ENCODE data around the gene TBC1D14.

Gene TBC1D14

GRCh38 chr4:7045553-7045952 lies 135.9 kb downstream of the TBC1D14 start:
- no peaks in the 10 kb centered on the region for H3K9me3 Mint-ChIP-seq
- H3K27ac Mint-ChIP-seq: peak overlapping the region; percentile 65
- peaks cover 12% of the 10 kb centered on the region for H3K36me3 Mint-ChIP-seq (ENCODE audit: low read depth)
- H3K27me3 Mint-ChIP-seq (ENCODE audit: low read depth): no peaks in the 10 kb centered on the region
- H3K4me3 Mint-ChIP-seq: peak overlapping the region; percentile 74
- H3K4me1 Mint-ChIP-seq (ENCODE audit: low read depth): peaks cover 42% of the 10 kb centered on the region

GRCh38 chr4:7045961-7046921 lies 136.6 kb downstream of the TBC1D14 start:
- Mint-ChIP-seq H3K27me3 (ENCODE audit: low read depth) (no peaks in the 10 kb centered on the region), H3K4me3 (no peak overlapping the region), H3K27ac (no peak overlapping the region), H3K36me3 (ENCODE audit: low read depth) (peaks cover 12% of the 10 kb centered on the region), H3K4me1 (ENCODE audit: low read depth) (peaks cover 42% of the 10 kb centered on the region), H3K9me3 (no peaks in the 10 kb centered on the region)

- Mint-ChIP-seq H3K36me3 (ENCODE audit: low read depth) (peaks cover 12% of the 10 kb centered on the region), H3K9me3 (no peaks in the 10 kb centered on the region), H3K27me3 (ENCODE audit: low read depth) (no peaks in the 10 kb centered on the region), H3K4me3 (no peak overlapping the region), H3K27ac (no peak overlapping the region), H3K4me1 (ENCODE audit: low read depth) (peaks cover 36% of the 10 kb centered on the region)
These were observed 137.3 kb downstream of the TBC1D14 start for GRCh38 chr4:7046971-7047370.

GRCh38 chr4:7048642-7049041 lies 139.0 kb downstream of the TBC1D14 start:
- no peaks in the 10 kb centered on the region for H3K9me3 Mint-ChIP-seq
- no peaks in the 10 kb centered on the region for H3K27me3 Mint-ChIP-seq (ENCODE audit: low read depth)
- no peak overlapping the region for H3K4me3 Mint-ChIP-seq
- no peak overlapping the region for H3K27ac Mint-ChIP-seq
- peaks cover 12% of the 10 kb centered on the region for H3K36me3 Mint-ChIP-seq (ENCODE audit: low read depth)
- peaks cover 40% of the 10 kb centered on the region for H3K4me1 Mint-ChIP-seq (ENCODE audit: low read depth)

- Mint-ChIP-seq H3K27me3 (ENCODE audit: low read depth) (no peaks in the 10 kb centered on the region), H3K36me3 (ENCODE audit: low read depth) (peaks cover 19% of the 10 kb centered on the region), H3K4me3 (no peak overlapping the region), H3K4me1 (ENCODE audit: low read depth) (peaks cover 43% of the 10 kb centered on the region), H3K9me3 (no peaks in the 10 kb centered on the region), H3K27ac (no peak overlapping the region)
These were observed 139.7 kb downstream of the TBC1D14 start for GRCh38 chr4:7049295-7049694.

GRCh38 chr4:7049739-7050138 lies 140.1 kb downstream of the TBC1D14 start:
- Mint-ChIP-seq H3K27ac (no peak overlapping the region), H3K36me3 (ENCODE audit: low read depth) (peaks cover 22% of the 10 kb centered on the region), H3K4me3 (no peak overlapping the region), H3K9me3 (no peaks in the 10 kb centered on the region), H3K4me1 (ENCODE audit: low read depth) (peaks cover 38% of the 10 kb centered on the region), H3K27me3 (ENCODE audit: low read depth) (no peaks in the 10 kb centered on the region)

GRCh38 chr4:7050481-7051143 lies 141.0 kb downstream of the TBC1D14 start:
- Mint-ChIP-seq H3K27me3 (ENCODE audit: low read depth) (no peaks in the 10 kb centered on the region), H3K27ac (no peak overlapping the region), H3K9me3 (no peaks in the 10 kb centered on the region), H3K4me3 (no peak overlapping the region), H3K36me3 (ENCODE audit: low read depth) (peaks cover 15% of the 10 kb centered on the region), H3K4me1 (ENCODE audit: low read depth) (peaks cover 30% of the 10 kb centered on the region)

DNA sequence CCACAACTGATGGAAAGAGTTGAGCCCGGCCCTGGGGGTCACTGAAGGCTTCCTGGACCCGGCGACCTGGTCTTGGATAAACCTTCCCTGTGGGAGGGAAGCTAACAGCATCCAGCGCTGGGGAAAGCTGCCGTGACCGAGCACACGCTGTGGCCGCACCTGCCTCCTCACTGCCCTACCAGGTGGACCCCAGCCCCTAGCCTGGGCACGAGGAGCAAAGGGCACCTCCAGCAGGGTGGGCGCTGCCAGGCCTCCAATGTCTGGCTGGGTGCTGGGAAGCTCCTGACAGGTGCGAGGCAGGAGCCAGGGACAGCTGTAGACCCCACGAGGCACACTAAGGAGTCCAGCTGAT lies 141.5 kb downstream of the TBC1D14 start:
- no peaks in the 10 kb centered on the region for H3K27me3 Mint-ChIP-seq (ENCODE audit: low read depth)
- no peaks in the 10 kb centered on the region for H3K9me3 Mint-ChIP-seq
- no peak overlapping the region for H3K27ac Mint-ChIP-seq
- peaks cover 14% of the 10 kb centered on the region for H3K36me3 Mint-ChIP-seq (ENCODE audit: low read depth)
- H3K4me1 Mint-ChIP-seq (ENCODE audit: low read depth): peaks cover 27% of the 10 kb centered on the region
- no peak overlapping the region for H3K4me3 Mint-ChIP-seq

- no peaks in the 10 kb centered on the region for H3K9me3 Mint-ChIP-seq
- no peak overlapping the region for H3K27ac Mint-ChIP-seq
- H3K4me1 Mint-ChIP-seq (ENCODE audit: low read depth): peaks cover 19% of the 10 kb centered on the region
- no peaks in the 10 kb centered on the region for H3K27me3 Mint-ChIP-seq (ENCODE audit: low read depth)
- peaks cover 12% of the 10 kb centered on the region for H3K36me3 Mint-ChIP-seq (ENCODE audit: low read depth)
- H3K4me3 Mint-ChIP-seq: no peak overlapping the region
These were observed 142.3 kb downstream of the TBC1D14 start for GRCh38 chr4:7051905-7052304.

DNA sequence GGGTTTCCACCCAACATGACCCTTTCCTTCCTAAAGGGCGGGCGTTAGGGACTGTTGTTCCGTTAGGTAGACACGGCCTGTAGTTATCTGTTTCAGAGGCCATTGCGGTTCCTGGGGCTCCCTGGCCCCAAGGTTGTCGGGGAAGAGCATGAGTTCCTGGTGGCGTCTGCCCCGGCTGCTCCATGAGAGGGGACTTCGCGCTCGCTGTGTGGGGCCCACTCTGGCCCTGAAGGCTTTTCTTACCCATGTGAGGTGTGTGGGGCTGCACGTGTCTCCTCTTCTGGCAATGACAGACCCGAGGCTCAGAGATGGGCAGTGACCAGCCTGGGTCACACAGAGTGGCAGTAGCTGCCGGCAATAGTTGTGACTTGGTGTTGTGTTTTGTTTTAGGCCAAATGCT lies 142.7 kb downstream of the TBC1D14 start:
- Mint-ChIP-seq H3K9me3 (no peaks in the 10 kb centered on the region), H3K36me3 (ENCODE audit: low read depth) (peaks cover 12% of the 10 kb centered on the region), H3K27ac (no peak overlapping the region), H3K4me1 (ENCODE audit: low read depth) (peaks cover 16% of the 10 kb centered on the region), H3K27me3 (ENCODE audit: low read depth) (no peaks in the 10 kb centered on the region), H3K4me3 (no peak overlapping the region)

- H3K4me1 Mint-ChIP-seq (ENCODE audit: low read depth): peaks cover 14% of the 10 kb centered on the region
- H3K36me3 Mint-ChIP-seq (ENCODE audit: low read depth): peaks cover 16% of the 10 kb centered on the region
- no peak overlapping the region for H3K4me3 Mint-ChIP-seq
- H3K27me3 Mint-ChIP-seq (ENCODE audit: low read depth): no peaks in the 10 kb centered on the region
- no peaks in the 10 kb centered on the region for H3K9me3 Mint-ChIP-seq
- no peak overlapping the region for H3K27ac Mint-ChIP-seq
These were observed 143.5 kb downstream of the TBC1D14 start for GRCh38 chr4:7052923-7053715.

DNA sequence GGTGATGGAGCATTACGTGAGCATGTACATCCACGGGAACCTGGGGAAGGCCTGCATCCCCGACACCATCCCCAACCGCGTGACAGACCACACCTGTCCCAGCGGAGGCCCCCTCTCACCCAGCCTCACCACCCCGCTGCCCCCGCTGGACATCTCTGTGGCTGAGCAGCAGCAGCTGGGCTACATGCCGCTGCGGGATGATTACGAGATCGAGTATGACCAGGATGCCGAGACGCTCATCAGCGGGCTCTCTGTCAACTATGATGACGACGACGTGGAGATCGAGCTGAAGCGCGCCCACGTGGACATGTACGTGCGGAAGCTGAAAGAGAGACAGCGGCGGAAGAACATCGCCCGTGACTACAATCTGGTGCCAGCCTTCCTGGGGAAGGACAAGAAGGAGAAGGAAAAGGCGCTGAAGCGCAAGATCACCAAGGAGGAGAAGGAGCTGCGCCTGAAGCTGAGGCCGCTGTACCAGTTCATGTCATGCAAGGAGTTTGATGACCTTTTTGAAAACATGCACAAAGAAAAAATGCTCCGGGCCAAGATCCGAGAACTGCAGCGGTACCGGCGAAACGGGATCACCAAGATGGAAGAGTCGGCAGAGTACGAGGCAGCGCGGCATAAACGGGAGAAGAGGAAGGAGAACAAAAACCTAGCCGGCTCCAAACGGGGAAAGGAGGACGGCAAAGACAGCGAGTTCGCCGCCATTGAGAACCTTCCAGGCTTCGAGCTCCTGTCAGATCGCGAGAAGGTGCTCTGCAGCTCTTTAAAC lies 144.7 kb downstream of the TBC1D14 start:
- no peak overlapping the region for H3K4me3 Mint-ChIP-seq
- peaks cover 22% of the 10 kb centered on the region for H3K36me3 Mint-ChIP-seq (ENCODE audit: low read depth)
- no peak overlapping the region for H3K27ac Mint-ChIP-seq
- H3K9me3 Mint-ChIP-seq: no peaks in the 10 kb centered on the region
- H3K4me1 Mint-ChIP-seq (ENCODE audit: low read depth): peaks cover 14% of the 10 kb centered on the region
- H3K27me3 Mint-ChIP-seq (ENCODE audit: low read depth): no peaks in the 10 kb centered on the region

DNA sequence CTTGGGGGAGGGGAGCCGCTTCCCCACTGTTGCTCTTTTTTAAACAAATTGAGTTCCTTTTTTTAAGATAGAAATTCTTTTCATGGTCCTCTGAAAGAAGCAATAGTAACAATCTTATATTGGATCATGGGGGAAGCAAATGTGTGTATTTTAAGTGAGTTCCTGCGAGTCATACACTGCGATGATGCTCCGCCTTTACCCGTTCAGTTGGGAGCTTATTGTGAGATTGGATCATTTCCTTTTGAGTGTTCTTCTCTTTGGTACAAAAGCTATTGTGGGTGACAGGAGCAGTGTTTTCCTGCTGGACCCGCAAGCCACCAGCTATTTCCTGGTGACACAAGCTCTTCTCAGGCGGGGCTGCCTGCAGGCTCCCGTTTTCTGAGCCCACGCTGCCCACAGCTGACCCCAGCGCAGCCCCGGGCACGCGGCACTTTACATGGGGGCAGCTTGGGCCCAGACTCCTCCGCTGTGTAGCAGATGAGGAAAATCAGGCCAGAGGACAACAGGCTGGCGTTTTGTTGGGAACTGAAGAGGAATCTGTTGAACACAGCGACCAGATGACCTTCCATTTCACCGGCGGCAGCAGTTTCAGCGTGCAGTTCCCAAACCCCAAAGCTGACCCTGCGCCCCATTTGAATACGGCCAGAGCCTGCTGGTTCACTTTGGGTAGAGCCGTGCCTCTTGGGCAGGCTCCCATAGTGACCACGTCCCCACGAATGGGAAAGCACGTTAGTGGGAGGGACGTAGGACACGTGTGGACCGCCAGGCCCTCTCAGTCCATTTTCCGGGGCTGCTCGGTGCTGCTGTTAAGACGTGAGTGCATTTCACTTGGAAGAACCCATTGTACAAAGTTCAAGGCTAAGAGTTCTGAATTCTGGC lies 145.7 kb downstream of the TBC1D14 start:
- H3K36me3 Mint-ChIP-seq (ENCODE audit: low read depth): peaks cover 28% of the 10 kb centered on the region
- no peak overlapping the region for H3K4me3 Mint-ChIP-seq
- no peak overlapping the region for H3K27ac Mint-ChIP-seq
- H3K27me3 Mint-ChIP-seq (ENCODE audit: low read depth): no peaks in the 10 kb centered on the region
- H3K9me3 Mint-ChIP-seq: no peaks in the 10 kb centered on the region
- H3K4me1 Mint-ChIP-seq (ENCODE audit: low read depth): peaks cover 14% of the 10 kb centered on the region
